Mesenchymal stem cell (in vitro differentiated cells and primary cell): ENCODE data around the gene SMARCD1.

Source experiments
- DNase-seq: peaks from one replicate; pipeline ENCODE4 v3.0.0-alpha.2; 2013
- H2AFZ ChIP-seq: one replicate; pipeline ENCODE4 v1.6.1; 2013; ENCODE audit warnings: low read depth, mild to moderate bottlenecking, control low read depth, inconsistent platforms, low read length, moderate library complexity
- H2AK5ac ChIP-seq: 2 replicates; pipeline ENCODE4 v1.6.1; 2013; ENCODE audit warnings: low read length, moderate library complexity, mild to moderate bottlenecking, inconsistent platforms; ENCODE audit not compliant: severe bottlenecking
- H2BK120ac ChIP-seq: one replicate; pipeline ENCODE4 v1.6.1; 2013; ENCODE audit warnings: low read depth, mild to moderate bottlenecking, inconsistent platforms, low read length, moderate library complexity
- H2BK12ac ChIP-seq, 2 experiments: one replicate each; pipeline ENCODE4 v1.6.1; 2013; ENCODE audit warnings: inconsistent platforms in 2 of 2, low read length in 2 of 2, mild to moderate bottlenecking in 2 of 2, moderate library complexity in 2 of 2, control low read depth in 1 of 2
- H2BK15ac ChIP-seq: one replicate; pipeline ENCODE4 v1.6.1; 2013; ENCODE audit warnings: mild to moderate bottlenecking, low read depth, inconsistent platforms; ENCODE audit not compliant: poor library complexity, severe bottlenecking
- H2BK5ac ChIP-seq: 2 replicates; pipeline ENCODE4 v1.6.1; 2013; ENCODE audit warnings: low read depth, mild to moderate bottlenecking, low read length, control low read depth, inconsistent platforms; ENCODE audit not compliant: poor library complexity, severe bottlenecking
- H3K14ac ChIP-seq, 2 experiments: one replicate each; pipeline ENCODE4 v1.6.1; 2013; ENCODE audit warnings: inconsistent platforms in 2 of 2, low read length in 2 of 2, control low read depth in 1 of 2, mild to moderate bottlenecking in 1 of 2, moderate library complexity in 1 of 2
- H3K18ac ChIP-seq, 2 experiments: one replicate each; pipeline ENCODE4 v1.6.1; 2013; ENCODE audit warnings: inconsistent platforms in 2 of 2, low read length in 2 of 2, control low read depth in 1 of 2, low read depth in 1 of 2, mild to moderate bottlenecking in 1 of 2
- H3K23ac ChIP-seq, 2 experiments: one replicate each; pipeline ENCODE4 v1.6.1; 2013; ENCODE audit warnings: inconsistent platforms in 2 of 2, low read length in 2 of 2, mild to moderate bottlenecking in 2 of 2, moderate library complexity in 2 of 2, control low read depth in 1 of 2
- H3K27ac ChIP-seq: 2 replicates; pipeline ENCODE4 v1.5.1; 2013; ENCODE audit warnings: mild to moderate bottlenecking, moderate library complexity, low read length, control low read depth, inconsistent platforms; ENCODE audit not compliant: poor library complexity, severe bottlenecking
- H3K27me3 ChIP-seq, 2 experiments: 2 replicates each; pipeline versions ENCODE4 v1.6.1 to v1.7.0; 2013; ENCODE audit warnings: low read length in 2 of 2, mild to moderate bottlenecking in 2 of 2, moderate library complexity in 2 of 2, control low read depth in 1 of 2, inconsistent platforms in 1 of 2; ENCODE audit not compliant: control insufficient read depth in 1 of 2, insufficient read depth in 1 of 2
- H3K36me3 ChIP-seq, 2 experiments: 2 replicates each; pipeline versions ENCODE4 v1.6.1 to v1.7.0; 2013; ENCODE audit warnings: low read length in 2 of 2, control low read depth in 1 of 2, inconsistent platforms in 1 of 2, low read depth in 1 of 2, mild to moderate bottlenecking in 1 of 2; ENCODE audit not compliant: insufficient read depth in 2 of 2, control insufficient read depth in 1 of 2
- H3K4ac ChIP-seq, 2 experiments: one replicate each; pipeline ENCODE4 v1.6.1; 2013; ENCODE audit warnings: inconsistent platforms in 2 of 2, low read length in 2 of 2, mild to moderate bottlenecking in 2 of 2, moderate library complexity in 2 of 2, control low read depth in 1 of 2, low read depth in 1 of 2
- H3K4me1 ChIP-seq: 2 replicates; pipeline ENCODE4 v1.6.1; 2013; ENCODE audit warnings: low read depth, low read length, control low read depth; ENCODE audit not compliant: control insufficient read depth, insufficient read depth
- H3K4me2 ChIP-seq: 2 replicates; pipeline ENCODE4 v1.6.1; 2013; ENCODE audit warnings: low read length, mild to moderate bottlenecking, inconsistent platforms; ENCODE audit not compliant: poor library complexity, severe bottlenecking
- H3K4me3 ChIP-seq, 2 experiments: 2 replicates each; pipeline versions ENCODE4 v1.5.1 to v1.7.0; 2013; ENCODE audit warnings: low read length in 2 of 2, mild to moderate bottlenecking in 2 of 2, control low read depth in 1 of 2, low read depth in 1 of 2; ENCODE audit not compliant: insufficient read depth in 1 of 2
- H3K79me1 ChIP-seq: replicated peaks from 2 replicates; pipeline ENCODE4 v1.6.1; 2013; ENCODE audit warnings: mild to moderate bottlenecking, control low read depth, low read length, inconsistent platforms; ENCODE audit not compliant: poor library complexity, severe bottlenecking
- H3K9ac ChIP-seq: 2 replicates; pipeline ENCODE4 v1.7.0; 2013; ENCODE audit warnings: mild to moderate bottlenecking, low read length, moderate library complexity
- H3K9me3 ChIP-seq: 2 replicates; pipeline ENCODE4 v1.7.0; 2013; ENCODE audit warnings: mild to moderate bottlenecking, low read length; ENCODE audit not compliant: control insufficient read depth
- H4K8ac ChIP-seq: one replicate; pipeline ENCODE4 v1.6.1; 2013; ENCODE audit warnings: inconsistent platforms, mild to moderate bottlenecking, low read length, moderate library complexity
- H4K91ac ChIP-seq: one replicate; pipeline ENCODE4 v1.6.1; 2013; ENCODE audit warnings: mild to moderate bottlenecking, low read length, inconsistent platforms
- WGBS: methylation state at CpG from one replicate; pipeline ENCODE4 v1.1.7; 2013; ENCODE audit warnings: mixed read lengths; 5-methylcytosine and 5-hydroxymethylcytosine counted together

Gene SMARCD1

GRCh38 chr12:50088577-50089335 is 3.6 kb downstream of the SMARCD1 start:
- Histone ChIP-seq H2AK5ac (no peak overlapping the region), H3K27ac (no peak overlapping the region), H3K4me3 (peak overlapping the region in 1 of 2 experiments; percentile 48), H3K9me3 (no peaks in the 10 kb centered on the region), H3K23ac (no peak overlapping the region), H3K9ac (peak overlapping the region; percentile 75), H4K91ac (no peak overlapping the region), H2BK120ac (no peak overlapping the region), H3K4ac (no peak overlapping the region), H3K79me1 (peaks cover 19% of the 10 kb centered on the region), H3K18ac (no peak overlapping the region), H3K4me1 (peaks cover 9% of the 10 kb centered on the region), H4K8ac (no peak overlapping the region), H2BK15ac (no peak overlapping the region), H2BK5ac (no peak overlapping the region), H3K4me2 (no peak overlapping the region), H2BK12ac (no peak overlapping the region), H3K36me3 (peaks cover 48 to 61% of the 10 kb centered on the region in 2 experiments), H2AFZ (no peak overlapping the region), H3K14ac (no peak overlapping the region), H3K27me3 (no peaks in the 10 kb centered on the region)
- 56% methylated on average over 3 of the region's 3 CpGs for WGBS
- DNase-seq, result peak; percentile 68

GRCh38 chr12:50089730-50090129 is 4.6 kb downstream of the SMARCD1 start:
- Histone ChIP-seq H3K36me3 (peaks cover 56 to 70% of the 10 kb centered on the region in 2 experiments), H2BK12ac (no peak overlapping the region), H3K9me3 (no peaks in the 10 kb centered on the region), H3K79me1 (peaks cover 19% of the 10 kb centered on the region), H3K27me3 (no peaks in the 10 kb centered on the region), H3K18ac (no peak overlapping the region), H3K9ac (peak overlapping the region; percentile 75), H2AK5ac (no peak overlapping the region), H2BK15ac (no peak overlapping the region), H3K4me3 (no peak overlapping the region), H3K4me1 (peaks cover 6% of the 10 kb centered on the region), H4K91ac (no peak overlapping the region), H3K4me2 (no peak overlapping the region), H3K23ac (no peak overlapping the region), H3K14ac (no peak overlapping the region), H2AFZ (no peak overlapping the region), H4K8ac (no peak overlapping the region), H2BK5ac (no peak overlapping the region), H3K4ac (no peak overlapping the region), H2BK120ac (no peak overlapping the region), H3K27ac (no peak overlapping the region)
- 97% methylated on average over 7 of the region's 7 CpGs for WGBS
- DNase-seq, result no peak

GRCh38 chr12:50090391-50090790 is 5.2 kb downstream of the SMARCD1 start:
- Histone ChIP-seq H3K27me3 (no peaks in the 10 kb centered on the region), H3K4ac (no peak overlapping the region), H3K4me1 (peaks cover 6% of the 10 kb centered on the region), H3K9me3 (no peaks in the 10 kb centered on the region), H3K79me1 (peaks cover 19% of the 10 kb centered on the region), H2BK5ac (no peak overlapping the region), H3K9ac (peak overlapping the region; percentile 75), H4K8ac (no peak overlapping the region), H2AFZ (no peak overlapping the region), H3K36me3 (peaks cover 61 to 76% of the 10 kb centered on the region in 2 experiments), H2BK15ac (no peak overlapping the region), H2BK12ac (no peak overlapping the region), H3K14ac (no peak overlapping the region), H4K91ac (no peak overlapping the region), H3K23ac (no peak overlapping the region), H3K4me2 (no peak overlapping the region), H2AK5ac (no peak overlapping the region), H2BK120ac (no peak overlapping the region), H3K18ac (no peak overlapping the region), H3K4me3 (no peak overlapping the region), H3K27ac (no peak overlapping the region)
- 100% methylated on average over 4 of the region's 5 CpGs for WGBS
- DNase-seq, result no peak

GRCh38 chr12:50097952-50098351 is 12.8 kb downstream of the SMARCD1 start:
- H4K91ac ChIP-seq, result no peak overlapping the region
- H3K9ac ChIP-seq, result no peak overlapping the region
- H2AFZ ChIP-seq, result no peak overlapping the region
- H3K23ac ChIP-seq, result no peak overlapping the region
- peaks cover 80 to 82% of the 10 kb centered on the region in 2 experiments for H3K36me3 ChIP-seq
- no peak overlapping the region for H2BK12ac ChIP-seq
- H2BK5ac ChIP-seq, result no peak overlapping the region
- 95% methylated on average over 6 of the region's 6 CpGs for WGBS
- no peak overlapping the region for H2BK120ac ChIP-seq
- no peak overlapping the region for H4K8ac ChIP-seq
- no peak overlapping the region for H3K4me2 ChIP-seq
- no peak overlapping the region for H2AK5ac ChIP-seq
- H3K14ac ChIP-seq, result no peak overlapping the region
- H2BK15ac ChIP-seq, result no peak overlapping the region
- H3K27me3 ChIP-seq, result no peaks in the 10 kb centered on the region
- no peak overlapping the region for H3K27ac ChIP-seq
- DNase-seq, result no peak
- peaks cover 16% of the 10 kb centered on the region for H3K79me1 ChIP-seq
- no peak overlapping the region for H3K4me3 ChIP-seq
- H3K4ac ChIP-seq, result no peak overlapping the region
- H3K18ac ChIP-seq, result no peak overlapping the region
- peaks cover 4% of the 10 kb centered on the region for H3K4me1 ChIP-seq
- no peaks in the 10 kb centered on the region for H3K9me3 ChIP-seq
